H9 (cell line): ENCODE data around the gene OCRL. TPM values are rescaled to one million over a fixed set of nuclear protein-coding genes. Genes with fewer than 3 reads are reported as not detected.

Experiments
- DNase-seq: peaks from one replicate; pipeline ENCODE4 v3.0.0-alpha.2; 2017
- H2AFZ ChIP-seq: one replicate; pipeline ENCODE4 v1.6.1; 2013; ENCODE audit warnings: mild to moderate bottlenecking, low read length, control low read depth, moderate library complexity
- H2AK5ac ChIP-seq: 2 replicates; pipeline ENCODE4 v1.6.1; 2013; ENCODE audit warnings: low read length, control low read depth, mixed read lengths; ENCODE audit not compliant: insufficient read length
- H2BK120ac ChIP-seq: one replicate; pipeline ENCODE4 v1.6.1; 2013; ENCODE audit warnings: low read depth, mild to moderate bottlenecking, low read length, control low read depth, inconsistent platforms; ENCODE audit not compliant: poor library complexity, severe bottlenecking
- H2BK12ac ChIP-seq: 2 replicates; pipeline ENCODE4 v1.6.1; 2013; ENCODE audit warnings: low read length, control low read depth, mixed read lengths, low read depth; ENCODE audit not compliant: insufficient read length
- H2BK15ac ChIP-seq: 2 replicates; pipeline ENCODE4 v1.6.1; 2013; ENCODE audit warnings: low read depth, low read length, control low read depth
- H2BK20ac ChIP-seq: one replicate; pipeline ENCODE4 v1.6.1; 2013; ENCODE audit warnings: low read depth, mild to moderate bottlenecking, low read length, control low read depth, inconsistent platforms; ENCODE audit not compliant: poor library complexity, severe bottlenecking
- H2BK5ac ChIP-seq: 2 replicates; pipeline ENCODE4 v1.6.1; 2013; ENCODE audit warnings: low read length, control low read depth, mixed read lengths; ENCODE audit not compliant: insufficient read length
- H3K14ac ChIP-seq: 2 replicates; pipeline ENCODE4 v1.6.1; 2013; ENCODE audit warnings: low read length, control low read depth; ENCODE audit not compliant: insufficient read depth
- H3K18ac ChIP-seq: 2 replicates; pipeline ENCODE4 v1.6.1; 2013; ENCODE audit warnings: low read depth, mild to moderate bottlenecking, mixed read lengths, low read length, control low read depth; ENCODE audit not compliant: insufficient read length
- H3K23ac ChIP-seq: 2 replicates; pipeline ENCODE4 v1.6.1; 2013; ENCODE audit warnings: low read length, control low read depth, mixed read lengths, low read depth; ENCODE audit not compliant: insufficient read length
- H3K23me2 ChIP-seq: 2 replicates; pipeline ENCODE4 v1.6.1; 2013; ENCODE audit warnings: low read depth, mild to moderate bottlenecking, mixed read lengths, low read length, control low read depth; ENCODE audit not compliant: insufficient read length, poor library complexity, severe bottlenecking
- H3K27ac ChIP-seq: 2 replicates; pipeline ENCODE4 v1.5.1; 2013; ENCODE audit warnings: low read length, control low read depth, mixed read lengths, low read depth; ENCODE audit not compliant: insufficient read length
- H3K27me3 ChIP-seq: 2 replicates; pipeline ENCODE4 v1.6.1; 2013; ENCODE audit warnings: low read length, control low read depth, inconsistent platforms; ENCODE audit not compliant: insufficient read depth
- H3K4ac ChIP-seq: 2 replicates; pipeline ENCODE4 v1.6.1; 2013; ENCODE audit warnings: low read depth, mild to moderate bottlenecking, control low read depth, inconsistent platforms, low read length, moderate library complexity
- H3K4me1 ChIP-seq: 2 replicates; pipeline ENCODE4 v1.6.1; 2013; ENCODE audit warnings: low read length, control low read depth, inconsistent platforms; ENCODE audit not compliant: insufficient read depth
- H3K4me2 ChIP-seq: 2 replicates; pipeline ENCODE4 v1.6.1; 2013; ENCODE audit warnings: low read length, control low read depth, mixed read lengths; ENCODE audit not compliant: insufficient read length, insufficient read depth
- H3K56ac ChIP-seq: 2 replicates; pipeline ENCODE4 v1.6.1; 2013; ENCODE audit warnings: low read depth, mild to moderate bottlenecking, mixed read lengths, low read length, control low read depth; ENCODE audit not compliant: insufficient read length
- H3K79me1 ChIP-seq: 2 replicates; pipeline ENCODE4 v1.6.1; 2013; ENCODE audit warnings: low read depth, mild to moderate bottlenecking, moderate library complexity, low read length, control low read depth, inconsistent platforms; ENCODE audit not compliant: insufficient read depth, poor library complexity, severe bottlenecking
- H3K79me2 ChIP-seq: 2 replicates; pipeline ENCODE4 v1.6.1; 2013; ENCODE audit warnings: low read length, control low read depth, inconsistent platforms; ENCODE audit not compliant: insufficient read depth
- H3K9ac ChIP-seq: 2 replicates; pipeline ENCODE4 v1.6.1; 2013; ENCODE audit warnings: low read length, control low read depth, mixed read lengths; ENCODE audit not compliant: insufficient read length; ENCODE audit errors: extremely low read depth
- H3K9me3 ChIP-seq: one replicate; pipeline ENCODE4 v1.6.1; 2013; ENCODE audit warnings: low read depth, low read length, inconsistent platforms; ENCODE audit not compliant: control insufficient read depth
- H3T11ph ChIP-seq: one replicate; pipeline ENCODE4 v1.6.1; 2013; ENCODE audit warnings: mild to moderate bottlenecking, low read length, control low read depth, inconsistent platforms
- H4K20me1 ChIP-seq: one replicate; pipeline ENCODE4 v1.6.1; 2013; ENCODE audit not compliant: control insufficient read depth, insufficient read length, insufficient read depth
- H4K5ac ChIP-seq: 2 replicates; pipeline ENCODE4 v1.6.1; 2013; ENCODE audit warnings: low read depth, mild to moderate bottlenecking, mixed read lengths, low read length, control low read depth; ENCODE audit not compliant: insufficient read length
- H4K8ac ChIP-seq: replicated peaks from 2 replicates; pipeline ENCODE4 v1.6.1; 2013; ENCODE audit warnings: low read length, control low read depth, mixed read lengths, low read depth; ENCODE audit not compliant: insufficient read length
- H4K91ac ChIP-seq: 2 replicates; pipeline ENCODE4 v1.6.1; 2013; ENCODE audit warnings: low read depth, mild to moderate bottlenecking, moderate library complexity, mixed read lengths, low read length, control low read depth; ENCODE audit not compliant: insufficient read length
- H3K27ac Mint-ChIP-seq, 3 experiments: 2 replicates in 2 of 3; 3 replicates in 1 of 3; pipeline ENCODE4 v1.8.0; 2020 to 2021; ENCODE audit warnings: mixed read lengths in 3 of 3, mild to moderate bottlenecking in 1 of 3, moderate library complexity in 1 of 3
- H3K27me3 Mint-ChIP-seq: 2 replicates; pipeline ENCODE4 v1.8.0; 2021; ENCODE audit warnings: low read depth, mild to moderate bottlenecking, moderate library complexity, mixed read lengths
- H3K36me3 Mint-ChIP-seq, 3 experiments: 2 replicates in 2 of 3; 3 replicates in 1 of 3; pipeline ENCODE4 v1.8.0; 2020 to 2021; ENCODE audit warnings: low read depth in 3 of 3, mixed read lengths in 3 of 3; ENCODE audit not compliant: insufficient read depth in 1 of 3
- H3K4me1 Mint-ChIP-seq, 2 experiments: 2 replicates each; pipeline ENCODE4 v1.8.0; 2020; ENCODE audit warnings: mixed read lengths in 2 of 2
- H3K4me3 Mint-ChIP-seq, 2 experiments: 2 replicates in 1 of 2; 3 replicates in 1 of 2; pipeline ENCODE4 v1.8.0; 2020 to 2021; ENCODE audit warnings: mild to moderate bottlenecking in 2 of 2, mixed read lengths in 2 of 2, moderate library complexity in 1 of 2
- H3K9me3 Mint-ChIP-seq, 2 experiments: 2 replicates in 1 of 2; 3 replicates in 1 of 2; pipeline ENCODE4 v1.8.0; 2020; ENCODE audit warnings: mild to moderate bottlenecking in 2 of 2, mixed read lengths in 2 of 2, moderate library complexity in 1 of 2
- CTCF ChIP-seq: fragments of 200-600 bp; sonication (generic); conservative IDR thresholded peaks from 3 replicates; pipeline ENCODE4 v1.8.0; 2021; ENCODE audit warnings: antibody characterized with exemption, mild to moderate bottlenecking
- WGBS: extraction: QIAGEN DNeasy Blood & Tissue Kit; methylation state at CpG from one replicate; pipeline ENCODE4 v1.1.7; 2013; ENCODE audit warnings: missing lambda C conversion rate, low lambda C conversion rate, mixed read lengths; ENCODE audit not compliant: insufficient read length; ENCODE audit errors: extremely low coverage; 5-methylcytosine and 5-hydroxymethylcytosine counted together
- total RNA-seq: library from RNA; stranded (reverse); gene quantifications from 2 replicates; pipeline ENCODE4 v1.2.1, GENCODE V29; 2021

OCRL gene
- total RNA-seq, 1 experiment from 2014 or later = 31.4 TPM

GRCh38 chrX:129590596-129590995 lies 50.5 kb downstream of the OCRL start:
- H3K23me2 ChIP-seq = no peaks in the 10 kb centered on the region
- no peaks in the 10 kb centered on the region for H3K79me2 ChIP-seq
- no peak overlapping the region for H2BK120ac ChIP-seq
- Mint-ChIP-seq H3K36me3 (peaks cover 27 to 57% (median 53%) of the 10 kb centered on the region in 3 experiments; a peak in 6 of 7 replicates), H3K9me3 (no peaks in the 10 kb centered on the region), H3K27ac (no peak overlapping the region), H3K4me1 (peaks cover 8 to 10% of the 10 kb centered on the region in 2 experiments), H3K4me3 (no peak overlapping the region), H3K27me3 (no peaks in the 10 kb centered on the region)
- H3K27me3 ChIP-seq = no peaks in the 10 kb centered on the region
- no peaks in the 10 kb centered on the region for H4K20me1 ChIP-seq
- no peak overlapping the region for H3K4me2 ChIP-seq
- H3K18ac ChIP-seq = no peak overlapping the region
- no peaks in the 10 kb centered on the region for H3K79me1 ChIP-seq
- no peak overlapping the region for H3K23ac ChIP-seq
- no peak overlapping the region for H3K4ac ChIP-seq
- H3K14ac ChIP-seq = no peak overlapping the region
- WGBS = no CpG with 5 or more reads among the region's 4 CpGs
- no peak overlapping the region for H3K27ac ChIP-seq
- no peak overlapping the region for H2BK20ac ChIP-seq
- no peak overlapping the region for H2BK15ac ChIP-seq
- no peak overlapping the region for H4K8ac ChIP-seq
- no peak for TF ChIP-seq CTCF
- H2BK5ac ChIP-seq = no peak overlapping the region
- H2AK5ac ChIP-seq = no peak overlapping the region
- no peak overlapping the region for H4K5ac ChIP-seq
- H4K91ac ChIP-seq = no peak overlapping the region
- no peak for DNase-seq
- H3K56ac ChIP-seq = no peak overlapping the region
- H3K4me1 ChIP-seq = peaks cover 2% of the 10 kb centered on the region
- no peak overlapping the region for H3K9ac ChIP-seq
- no peak overlapping the region for H2AFZ ChIP-seq
- no peak overlapping the region for H3T11ph ChIP-seq
- no peak overlapping the region for H2BK12ac ChIP-seq
- no peaks in the 10 kb centered on the region for H3K9me3 ChIP-seq
